GM18511 (cell line): ENCODE data around the gene AICDA.
"Not testable (repeated sequence)": the region's sequence is repeated elsewhere in the genome, so short reads cannot be mapped to it uniquely, and the experiment has no call there.

Source experiments
- ATAC-seq: cut with Tn5 transposase; IDR thresholded peaks from one replicate; pipeline ENCODE4 v1.9.1; 2021; ENCODE audit warnings: mild to moderate bottlenecking, moderate library complexity; ENCODE audit not compliant: unreplicated experiment

AICDA gene

DNA sequence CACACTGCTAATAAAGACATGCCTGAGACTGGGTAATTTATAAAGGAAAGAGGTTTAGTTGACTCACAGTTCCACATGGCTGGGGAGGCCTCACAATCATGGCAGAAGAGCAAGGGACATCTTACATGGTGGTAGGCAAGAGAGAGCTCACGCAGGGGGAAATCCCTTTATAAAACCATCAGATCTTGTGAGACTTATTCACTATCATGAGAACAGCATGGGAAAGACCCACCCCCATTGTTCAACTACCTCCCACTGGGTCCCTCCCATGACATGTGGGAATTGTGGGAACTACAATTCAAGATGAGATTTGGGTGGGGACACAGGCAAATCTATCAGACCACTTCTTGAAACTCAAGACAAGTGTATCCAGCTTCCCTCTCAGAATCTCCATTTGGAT, 1.2 kb upstream of the AICDA start:
- ATAC-seq: not testable (repeated sequence)

GRCh38 chr12:8609061-8609570, 3.5 kb downstream of the AICDA start:
- no peak for ATAC-seq

DNA sequence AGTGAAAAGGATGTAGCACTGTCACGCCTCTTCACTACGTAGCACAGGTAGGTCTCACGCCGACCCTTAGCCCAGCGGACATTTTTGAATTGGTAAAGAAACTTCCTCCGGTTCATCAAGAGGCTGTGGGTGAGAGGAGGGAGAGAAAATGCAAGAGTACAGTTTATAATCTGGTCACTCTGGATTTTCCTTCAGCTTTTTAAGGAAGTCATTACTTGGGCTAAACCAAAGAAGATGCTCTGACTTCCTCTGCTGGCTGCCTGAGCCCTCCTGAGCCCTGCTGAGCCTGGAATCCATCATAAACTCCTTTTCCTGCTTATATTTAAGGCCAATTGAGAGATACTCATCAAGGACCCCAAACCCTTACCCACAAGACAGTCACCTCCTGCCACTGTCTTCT, 5.8 kb downstream of the AICDA start:
- no peak for ATAC-seq

DNA sequence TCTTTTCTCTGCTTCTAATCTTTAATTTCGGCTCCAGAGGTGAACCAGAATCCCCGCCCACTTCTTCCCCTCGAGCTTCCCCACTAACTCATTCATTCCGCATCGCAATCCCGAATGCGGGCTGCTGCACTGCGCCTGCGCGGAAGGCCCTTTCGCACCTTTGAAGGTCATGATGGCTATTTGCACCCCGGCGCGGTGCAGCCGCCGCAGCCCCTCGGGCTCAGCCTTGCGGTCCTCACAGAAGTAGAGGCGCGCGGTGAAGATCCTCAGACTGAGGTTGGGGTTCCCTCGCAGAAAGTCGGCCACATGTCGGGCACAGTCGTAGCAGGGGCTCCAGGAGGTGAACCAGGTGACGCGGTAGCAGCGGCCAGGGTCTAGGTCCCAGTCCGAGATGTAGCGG, 7.6 kb downstream of the AICDA start:
- ATAC-seq: no peak

DNA sequence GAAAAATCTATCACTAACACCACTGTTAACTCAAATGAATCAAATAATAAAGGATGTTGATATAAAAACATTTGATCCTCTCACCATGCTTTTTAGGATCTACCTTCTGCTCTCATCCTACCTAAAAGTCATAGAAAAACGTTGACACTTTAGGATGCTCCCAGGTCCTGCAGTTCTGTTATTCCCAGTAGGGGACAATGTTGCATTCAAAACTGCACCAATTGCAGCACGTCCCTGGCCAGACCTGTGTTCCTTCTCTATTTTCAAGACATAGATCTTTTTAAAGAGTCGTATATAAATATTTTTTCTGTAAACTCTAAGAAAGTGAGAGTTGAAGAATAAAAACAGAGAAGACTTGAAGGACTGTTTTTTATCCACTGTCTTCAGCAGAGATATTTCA, 8.8 kb downstream of the AICDA start:
- no peak for ATAC-seq

GRCh38 chr12:8603286-8603685, 9.4 kb downstream of the AICDA start:
- ATAC-seq: no peak

DNA sequence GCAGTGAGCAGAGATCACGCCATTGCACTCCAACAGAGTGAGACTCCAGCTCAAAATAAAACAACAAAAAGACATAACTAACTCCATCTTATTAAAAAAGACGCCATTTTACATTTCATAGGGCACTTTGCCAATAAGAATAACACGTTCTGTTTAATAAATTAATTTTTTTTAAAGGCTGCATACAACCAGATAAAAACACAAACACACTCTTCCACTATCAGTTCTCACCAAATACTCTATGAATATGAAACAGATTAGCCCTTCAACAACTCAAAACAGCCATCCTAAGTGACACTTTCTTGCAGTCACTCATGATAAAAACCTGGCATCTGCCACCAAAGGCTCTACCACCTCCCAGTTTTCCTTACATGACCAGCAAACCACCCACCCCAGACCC, 16.1 kb downstream of the AICDA start:
- no peak for ATAC-seq

- ATAC-seq: no peak
These were observed 18.6 kb downstream of the AICDA start for GRCh38 chr12:8594072-8594471.

- no peak for ATAC-seq
These were observed 19.4 kb downstream of the AICDA start for GRCh38 chr12:8593246-8593645.

DNA sequence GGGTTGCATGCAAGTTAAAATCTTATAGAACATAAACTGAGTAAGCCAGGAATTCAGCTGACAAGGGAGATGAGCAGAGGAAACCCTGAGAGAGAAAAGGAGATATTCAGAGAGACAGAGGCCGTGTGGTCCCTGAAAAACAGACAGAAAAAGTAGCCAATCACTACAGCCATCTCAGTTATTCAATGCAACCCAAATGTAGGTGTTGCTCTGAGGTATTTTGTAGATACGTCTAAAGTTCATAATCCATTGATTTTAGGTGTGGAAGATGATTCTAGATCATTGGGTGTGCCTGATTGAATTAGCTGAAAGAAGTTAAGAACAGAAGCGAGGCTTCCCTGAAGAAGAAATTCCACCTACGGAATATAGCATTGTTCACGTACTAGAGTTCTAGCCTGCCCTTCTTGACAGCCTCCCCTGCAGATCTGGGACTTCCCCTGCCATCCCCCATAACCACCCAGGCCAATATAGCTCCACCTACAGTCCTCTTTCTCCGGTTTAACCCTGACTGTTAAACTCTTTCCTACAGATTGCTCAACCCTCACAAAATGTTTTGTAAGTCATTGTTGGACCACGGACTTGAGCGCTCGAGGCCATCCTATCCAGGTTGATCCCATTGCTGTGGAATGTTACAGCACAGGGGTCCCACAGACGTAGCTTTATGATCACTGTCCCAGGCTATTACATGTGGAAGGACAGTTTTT, 21.7 kb downstream of the AICDA start:
- ATAC-seq: peak; percentile 60

GRCh38 chr12:8589679-8590078, 23.0 kb downstream of the AICDA start:
- no peak for ATAC-seq

DNA sequence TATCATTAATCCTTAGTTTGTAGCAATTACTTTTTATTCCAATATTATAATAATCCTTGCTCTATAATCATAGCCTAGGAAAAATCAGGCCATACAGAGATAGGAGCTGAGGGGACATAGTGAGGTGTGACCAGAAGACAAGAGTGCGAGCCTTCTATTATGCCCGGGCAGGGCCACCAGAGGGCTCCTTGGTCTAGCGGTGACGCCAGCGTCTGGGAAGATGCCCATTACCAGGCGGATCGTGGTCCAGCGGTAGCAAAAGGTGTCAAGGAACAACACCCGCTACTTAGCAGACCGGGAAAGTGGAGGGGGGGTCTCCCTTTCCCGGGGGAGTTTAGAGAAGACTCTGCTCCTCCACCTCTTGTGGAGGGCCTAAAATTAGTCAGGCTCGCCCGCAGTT, 28.2 kb downstream of the AICDA start:
- ATAC-seq: not testable (repeated sequence)

- ATAC-seq: no peak
These were observed 28.7 kb downstream of the AICDA start for GRCh38 chr12:8584004-8584403.

- ATAC-seq: no peak
These were observed 31.4 kb downstream of the AICDA start for GRCh38 chr12:8581098-8581784.

- ATAC-seq: no peak
These were observed 34.8 kb downstream of the AICDA start for GRCh38 chr12:8577879-8578278.

GRCh38 chr12:8572507-8572906, 40.2 kb downstream of the AICDA start:
- ATAC-seq: no peak

- ATAC-seq: no peak
These were observed 46.1 kb downstream of the AICDA start for GRCh38 chr12:8566525-8566924.

- ATAC-seq: not testable (repeated sequence)
These were observed 46.6 kb downstream of the AICDA start for GRCh38 chr12:8566052-8566451.

- no peak for ATAC-seq
These were observed 48.0 kb downstream of the AICDA start for GRCh38 chr12:8564656-8565055.

- ATAC-seq: no peak
These were observed 49.3 kb downstream of the AICDA start for GRCh38 chr12:8563356-8563755.

DNA sequence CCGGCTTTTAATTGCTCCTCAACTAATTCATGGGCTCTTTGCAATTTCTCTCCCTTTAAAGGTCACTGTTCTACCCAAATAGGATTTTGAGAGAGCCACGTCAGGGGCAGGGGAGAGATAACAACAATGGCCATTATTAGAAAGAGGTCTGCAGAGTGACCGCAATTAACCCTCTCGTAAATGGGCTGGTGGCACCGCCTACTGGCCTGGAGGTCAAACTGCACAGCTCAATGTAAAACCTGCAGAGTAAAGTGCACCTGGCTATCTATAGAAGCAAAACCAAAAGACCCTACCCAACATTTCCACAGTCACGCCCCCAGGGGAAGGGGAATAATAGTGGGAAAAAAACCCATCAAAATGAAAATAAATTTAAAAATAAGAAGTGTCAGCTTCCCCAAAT, 50.3 kb downstream of the AICDA start:
- ATAC-seq: no peak

- no peak for ATAC-seq
These were observed 51.6 kb downstream of the AICDA start for GRCh38 chr12:8561011-8561410.
